Dedifferentiated amniotic fluid mesenchymal stem cell (primary cell): ENCODE results near the gene CCT7.
"Not testable (repeated sequence)": the region's sequence is repeated elsewhere in the genome, so short reads cannot be mapped to it uniquely, and the experiment has no call there.

Experiments used
- DNase-seq: peaks from one replicate; pipeline ENCODE4 v3.0.0-alpha.2; 2016; ENCODE audit errors: extremely low spot score

CCT7 gene

DNA sequence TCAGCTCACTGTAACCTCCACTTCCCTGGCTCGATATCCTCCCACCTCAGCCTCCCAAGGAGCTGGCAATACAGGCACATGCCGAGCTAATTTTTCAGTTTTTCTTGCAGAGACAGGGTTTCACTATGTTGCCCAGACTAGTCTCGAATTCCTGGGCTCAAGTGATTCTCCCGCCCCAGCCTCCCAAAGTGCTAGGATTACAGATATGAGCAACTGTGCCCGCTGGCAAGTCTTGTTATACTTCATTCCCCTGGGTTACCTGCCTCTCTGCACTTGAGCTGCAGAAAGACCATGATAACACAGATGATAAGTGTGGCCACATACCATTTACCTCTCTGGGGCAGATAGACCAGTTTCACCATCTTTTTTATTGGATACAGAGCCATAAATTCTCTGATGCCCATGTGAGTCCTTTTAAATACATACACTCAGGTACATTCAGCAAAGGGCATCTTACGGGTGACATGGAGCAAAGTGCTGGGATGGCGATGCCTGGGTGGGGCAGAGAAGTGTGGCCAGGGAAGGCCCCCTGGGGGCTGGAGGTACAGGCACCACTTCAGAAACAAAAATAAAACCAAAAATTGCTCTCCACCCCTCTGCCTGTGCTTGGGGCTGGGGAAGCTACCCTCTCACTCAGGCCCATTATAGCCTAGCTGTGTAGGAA, 20.4 kb downstream of the CCT7 start:
- DNase-seq = no peak

DNA sequence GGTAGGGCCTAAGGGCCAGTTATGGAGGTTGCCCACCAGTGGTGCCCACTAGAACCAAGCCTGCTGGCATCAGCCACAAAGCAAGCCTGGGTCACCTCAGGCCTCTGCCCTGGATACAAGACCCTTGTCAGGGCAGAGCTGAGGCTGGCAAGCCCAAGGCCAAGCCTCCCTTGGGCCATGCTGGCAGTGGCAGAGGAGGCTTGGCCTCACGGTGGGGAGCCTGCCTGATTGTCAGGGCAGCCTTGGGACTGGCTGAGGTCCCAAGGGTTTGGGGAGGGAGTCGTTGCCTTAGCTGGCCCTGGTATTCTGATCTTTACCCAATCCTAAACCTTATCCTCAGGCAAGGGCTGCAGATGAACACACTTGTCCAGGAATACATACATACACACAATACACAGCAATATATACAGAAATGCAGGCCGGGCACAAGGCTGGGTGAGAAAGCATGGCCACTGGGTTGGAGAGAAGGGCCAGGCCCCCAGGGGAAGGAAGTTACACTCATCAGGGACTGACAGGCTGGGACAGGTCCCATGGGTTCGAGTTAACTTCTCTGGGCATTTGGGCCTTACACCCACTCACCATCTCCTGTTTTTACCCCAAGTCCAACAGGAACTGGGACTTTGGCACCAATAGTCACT, 21.0 kb downstream of the CCT7 start:
- no peak for DNase-seq

DNA sequence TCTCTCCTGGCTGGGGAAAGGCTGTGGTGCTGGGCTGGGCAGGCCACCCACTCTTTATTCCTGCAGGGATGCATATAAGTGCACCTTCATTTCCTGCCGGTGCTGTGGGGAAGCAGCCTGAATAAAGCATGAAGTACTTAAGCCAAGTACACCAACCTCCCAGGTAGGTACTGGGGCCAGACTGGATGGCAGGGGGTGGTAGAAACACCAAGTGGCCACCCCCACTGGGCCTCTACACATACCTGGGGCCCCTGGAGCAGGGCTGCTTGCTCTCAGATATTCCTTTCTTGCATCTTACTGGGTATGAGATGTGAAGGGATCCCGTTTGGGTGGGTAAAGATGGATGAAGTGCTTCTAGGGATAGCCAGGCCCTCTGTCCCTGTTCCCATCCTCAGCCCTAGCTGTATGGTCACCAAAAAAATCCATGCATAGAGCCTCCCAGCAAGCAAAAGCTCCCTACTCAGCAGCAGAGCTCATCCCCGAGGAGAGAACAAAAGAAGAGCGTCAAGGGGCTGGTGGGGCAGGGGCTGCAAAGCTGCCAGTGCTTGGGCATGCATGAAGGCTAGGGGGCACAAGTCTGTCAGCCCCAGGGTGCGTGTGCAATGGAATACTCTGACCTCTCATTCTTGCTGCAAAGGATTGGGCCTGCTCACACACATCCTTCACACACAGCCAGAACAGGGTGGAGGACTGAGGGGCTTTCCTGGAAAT, 22.0 kb downstream of the CCT7 start:
- DNase-seq = no peak

DNA sequence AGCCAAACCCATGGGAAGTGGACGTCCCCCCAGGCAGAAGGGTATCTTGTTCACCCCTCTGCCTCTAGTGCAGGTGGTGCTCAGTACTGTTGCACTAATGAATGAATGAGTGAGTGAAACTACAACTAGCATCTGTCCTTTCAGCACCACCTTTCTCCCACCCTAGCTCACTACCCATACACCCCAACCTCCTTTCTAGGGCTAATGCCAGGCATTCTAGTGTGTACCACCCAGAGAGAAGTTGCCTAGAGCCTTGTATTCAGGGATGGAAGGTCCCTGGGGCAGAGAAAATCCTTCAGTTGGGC, 22.5 kb downstream of the CCT7 start:
- DNase-seq = no peak

DNA sequence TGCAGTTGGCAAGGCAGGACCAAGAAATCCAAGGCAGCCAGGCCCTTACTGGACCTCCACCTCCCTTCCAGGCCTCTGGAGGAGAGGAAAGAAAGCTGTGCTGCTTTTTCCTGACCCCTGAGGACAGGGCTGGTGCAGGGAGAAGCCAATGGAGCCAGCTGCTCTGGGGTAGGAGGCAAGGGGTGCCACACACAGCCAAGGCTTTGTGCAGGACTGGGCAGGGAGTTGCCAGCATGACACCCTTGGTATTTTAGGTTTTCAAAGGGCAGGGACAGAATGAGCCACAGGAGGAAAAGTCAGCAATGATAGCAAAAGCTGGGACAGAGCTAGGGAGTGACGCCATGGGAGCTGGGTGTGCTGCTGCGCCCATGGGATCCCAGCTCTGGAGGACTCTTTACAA, 22.9 kb downstream of the CCT7 start:
- no peak for DNase-seq

DNA sequence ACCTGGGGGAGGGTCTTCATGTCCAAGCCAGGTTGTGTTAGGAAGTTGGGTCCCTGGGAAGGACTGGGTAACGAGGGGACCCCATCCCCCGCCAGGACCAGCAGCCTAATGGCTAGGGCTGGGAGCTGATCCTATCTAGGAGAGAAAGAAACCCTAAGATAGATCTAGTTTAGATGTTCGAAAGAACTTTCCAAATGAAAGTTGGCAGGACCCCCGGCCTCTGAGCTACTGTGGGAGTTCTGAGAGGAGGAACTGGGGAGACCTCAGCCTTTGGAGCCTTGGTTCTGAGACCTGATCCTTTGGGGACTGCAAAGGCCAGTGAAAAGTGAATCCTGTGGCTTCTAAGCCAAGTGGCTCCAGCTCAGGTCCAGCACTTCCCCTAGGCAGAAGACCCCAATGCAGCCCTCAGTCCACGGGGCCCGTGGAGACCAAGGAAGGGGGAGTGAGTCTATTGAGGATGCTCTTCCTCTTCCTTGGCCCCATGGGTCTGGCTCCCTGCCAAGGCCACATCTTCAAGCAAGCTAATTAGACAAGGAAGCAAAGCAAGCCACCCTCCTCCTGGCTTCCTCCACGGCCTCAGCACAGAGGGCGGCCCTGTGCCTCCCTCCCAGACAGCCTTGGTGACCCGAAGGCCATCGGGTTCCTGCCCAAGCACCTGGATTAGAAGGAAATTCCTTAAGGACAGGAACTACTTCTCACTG, 23.5 kb downstream of the CCT7 start:
- no peak for DNase-seq

DNA sequence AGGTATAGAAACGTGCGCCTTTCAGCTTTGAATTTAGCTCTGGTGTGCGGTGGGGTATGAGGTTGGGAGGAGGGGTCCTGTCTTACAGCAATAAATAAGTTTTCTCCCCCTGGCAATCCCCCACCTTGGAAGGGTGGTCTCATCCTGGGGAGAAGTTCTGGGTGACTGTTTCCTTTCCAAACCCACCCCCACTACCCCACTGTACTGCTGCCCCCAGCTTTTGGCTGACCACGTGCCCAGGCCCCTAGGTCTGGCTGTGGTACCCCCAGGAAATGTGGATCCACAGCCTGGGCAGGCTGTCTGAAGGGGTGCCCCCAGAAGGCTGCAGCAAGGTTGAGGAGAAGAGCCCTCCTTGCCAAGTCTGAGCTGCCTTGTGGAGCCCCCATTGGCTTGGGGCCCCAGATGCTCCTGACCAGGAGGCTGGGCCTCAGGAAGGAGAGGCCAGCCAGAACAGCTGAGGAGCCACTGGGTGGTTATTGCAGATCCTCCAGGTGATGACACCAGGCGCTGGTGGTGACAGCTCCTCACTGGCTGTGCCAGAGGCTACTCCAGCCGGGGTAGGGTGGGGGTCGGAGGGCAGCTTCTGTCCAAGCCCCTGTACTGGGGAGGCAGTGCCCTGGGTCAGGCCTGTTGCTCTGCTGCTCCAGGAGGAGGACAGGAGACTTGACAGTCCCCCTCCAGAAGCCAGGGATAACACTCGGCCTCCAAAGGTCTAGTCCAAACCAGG, 24.2 kb downstream of the CCT7 start:
- DNase-seq = no peak

DNA sequence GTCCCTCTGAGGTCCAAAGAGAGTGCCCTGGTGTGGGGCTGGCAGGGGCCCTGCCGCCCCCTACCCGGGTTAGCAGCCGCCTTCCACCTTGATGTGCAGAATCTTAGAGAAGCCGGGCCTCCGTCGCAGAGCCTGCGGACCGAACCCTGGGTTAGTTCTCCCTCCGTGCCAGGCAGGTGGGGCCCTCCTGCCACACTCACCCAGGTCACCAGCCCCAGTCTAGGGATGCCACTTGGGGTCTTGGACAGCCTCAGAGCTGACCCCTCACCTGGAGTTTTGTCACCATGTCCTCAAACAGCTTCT, 24.8 kb downstream of the CCT7 start:
- no peak for DNase-seq

DNA sequence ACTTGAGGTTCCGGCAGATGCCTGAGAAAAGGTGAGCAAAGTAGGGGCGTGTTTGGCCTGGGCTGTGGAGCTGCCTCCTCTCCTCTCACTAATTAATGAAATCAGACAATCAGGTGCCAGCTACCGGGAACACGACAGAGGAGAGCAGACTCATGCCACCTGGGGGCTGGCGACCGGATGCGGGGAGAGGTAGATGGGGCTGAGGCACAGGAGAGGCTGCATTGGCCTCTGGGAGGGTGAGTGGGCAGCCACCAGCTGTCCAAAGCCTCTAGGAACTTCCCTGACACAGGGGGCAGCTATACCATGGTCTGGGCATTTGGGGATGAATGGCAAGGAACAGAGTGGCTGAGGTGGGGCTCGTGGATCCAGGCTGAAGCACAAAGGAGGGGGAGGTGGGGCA, 25.2 kb downstream of the CCT7 start:
- DNase-seq = no peak

DNA sequence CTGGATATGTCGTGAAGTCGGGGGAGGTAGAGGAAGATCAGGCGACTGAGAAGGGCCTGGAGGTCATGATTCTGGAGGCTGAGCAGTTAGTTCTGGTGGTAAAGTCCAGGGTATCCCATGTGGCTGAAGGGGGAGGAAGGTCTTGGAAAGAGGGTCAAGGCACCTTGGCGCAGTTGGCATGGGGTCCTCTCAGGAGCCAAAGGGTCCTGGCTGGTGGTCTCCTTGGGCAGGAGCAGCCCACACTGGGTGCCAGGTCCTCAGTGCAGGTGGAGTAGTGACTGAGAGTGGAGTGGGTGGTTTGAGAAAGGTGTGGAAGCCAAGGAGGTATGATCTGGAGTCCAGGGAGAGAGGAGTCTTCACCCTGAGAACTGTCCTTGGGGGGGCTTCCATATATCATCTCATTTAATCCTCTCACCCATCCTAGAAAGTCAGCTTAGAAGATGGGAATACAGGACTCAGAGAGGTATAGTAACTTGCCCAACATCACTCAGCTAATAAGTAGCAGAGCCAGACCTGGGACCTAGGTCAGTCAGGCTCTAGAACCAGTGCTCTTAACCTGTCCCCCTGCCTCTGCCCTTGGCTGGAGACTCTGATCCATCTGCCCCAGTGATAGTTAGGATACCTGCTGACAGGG, 25.7 kb downstream of the CCT7 start:
- no peak for DNase-seq

DNA sequence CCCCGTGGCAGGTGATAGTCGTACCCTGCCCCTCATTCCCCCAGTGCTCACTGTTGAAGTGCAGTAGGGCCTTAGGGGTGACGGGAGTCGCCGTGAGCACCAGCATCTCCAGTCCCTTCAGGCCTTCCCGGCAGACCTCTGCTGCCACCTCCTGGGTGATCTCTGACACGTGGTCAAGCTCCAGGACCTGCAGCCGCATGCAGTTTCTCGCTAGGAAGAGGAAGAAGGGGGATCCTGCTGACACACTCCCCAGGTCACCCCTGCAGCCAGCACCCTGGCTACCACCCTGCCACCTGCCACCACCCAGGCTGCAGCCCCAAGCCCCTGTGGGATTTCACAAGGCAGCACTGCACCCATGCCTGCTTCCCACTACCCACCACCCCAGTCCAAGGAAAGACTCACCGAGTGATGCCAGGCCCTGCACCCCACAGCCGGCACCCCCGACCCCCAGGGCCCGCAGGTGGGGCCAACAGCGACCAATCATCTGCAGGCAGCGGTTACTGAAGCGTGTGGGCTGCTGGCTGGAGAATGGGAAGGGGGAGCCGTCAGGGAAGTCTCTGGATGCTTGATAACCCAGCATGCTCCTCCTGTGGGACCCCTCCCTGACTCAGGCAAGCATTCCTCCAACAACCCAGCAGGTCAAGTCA, 26.4 kb downstream of the CCT7 start:
- no peak for DNase-seq

DNA sequence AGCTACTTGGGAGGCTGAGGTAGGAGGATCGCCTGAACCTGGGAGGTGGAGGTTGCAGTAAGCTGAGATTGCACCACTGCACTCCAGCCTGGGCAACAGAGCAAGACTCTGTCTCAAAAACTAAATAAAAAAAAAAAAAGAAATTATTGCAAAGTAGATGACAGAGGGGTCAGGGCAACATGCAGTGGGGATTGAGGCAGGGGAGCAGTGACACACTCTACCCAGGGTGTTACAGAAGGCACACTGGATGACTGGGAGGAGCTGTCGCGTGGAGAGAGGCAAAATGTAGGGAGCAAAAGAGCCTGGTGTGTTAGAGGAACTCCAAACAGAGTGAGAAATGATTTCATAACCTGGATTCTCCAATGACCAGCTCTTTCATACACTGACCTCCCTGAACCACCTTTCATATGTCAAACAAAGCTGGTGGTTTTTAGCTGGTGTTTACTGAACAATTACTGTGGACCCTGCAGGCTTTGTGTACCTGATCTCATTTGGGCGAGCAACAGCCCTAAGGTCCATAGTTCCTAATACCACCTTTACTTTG, 28.1 kb downstream of the CCT7 start:
- no peak for DNase-seq

DNA sequence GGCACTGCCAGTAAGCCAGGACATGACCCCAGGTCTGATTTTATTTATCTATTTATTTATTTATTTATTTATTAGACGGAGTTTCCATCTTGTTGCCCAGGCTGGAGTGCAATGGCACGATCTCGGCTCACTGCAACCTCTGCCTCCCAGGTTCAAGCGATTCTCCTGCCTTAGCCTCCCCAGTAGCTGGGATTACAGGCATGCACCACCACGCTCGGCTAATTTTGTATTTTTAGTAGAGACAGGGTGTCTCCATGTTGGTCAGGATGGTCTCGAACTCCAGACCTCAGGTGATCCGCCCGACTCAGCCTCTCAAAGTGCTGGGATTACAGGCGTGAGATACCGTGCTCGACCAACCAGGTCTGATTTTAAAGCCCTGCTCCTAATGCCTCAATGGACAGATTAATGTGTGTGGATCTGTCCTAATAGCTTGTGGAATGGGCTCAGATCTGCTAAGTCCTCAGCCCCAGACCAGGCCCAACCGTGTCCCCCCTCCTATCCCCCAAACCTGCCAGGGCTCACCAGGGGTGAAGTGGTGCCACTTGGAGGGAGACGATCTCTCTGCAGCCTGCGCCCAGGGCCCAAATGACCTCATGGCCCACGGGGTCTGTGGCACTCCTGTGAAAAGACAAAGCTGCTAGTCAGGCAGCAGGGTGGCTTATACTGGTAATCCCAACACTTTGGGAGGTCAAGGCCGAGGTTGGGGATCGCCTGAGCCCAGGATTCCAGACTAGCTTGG, 28.8 kb downstream of the CCT7 start:
- DNase-seq = not testable (repeated sequence)

DNA sequence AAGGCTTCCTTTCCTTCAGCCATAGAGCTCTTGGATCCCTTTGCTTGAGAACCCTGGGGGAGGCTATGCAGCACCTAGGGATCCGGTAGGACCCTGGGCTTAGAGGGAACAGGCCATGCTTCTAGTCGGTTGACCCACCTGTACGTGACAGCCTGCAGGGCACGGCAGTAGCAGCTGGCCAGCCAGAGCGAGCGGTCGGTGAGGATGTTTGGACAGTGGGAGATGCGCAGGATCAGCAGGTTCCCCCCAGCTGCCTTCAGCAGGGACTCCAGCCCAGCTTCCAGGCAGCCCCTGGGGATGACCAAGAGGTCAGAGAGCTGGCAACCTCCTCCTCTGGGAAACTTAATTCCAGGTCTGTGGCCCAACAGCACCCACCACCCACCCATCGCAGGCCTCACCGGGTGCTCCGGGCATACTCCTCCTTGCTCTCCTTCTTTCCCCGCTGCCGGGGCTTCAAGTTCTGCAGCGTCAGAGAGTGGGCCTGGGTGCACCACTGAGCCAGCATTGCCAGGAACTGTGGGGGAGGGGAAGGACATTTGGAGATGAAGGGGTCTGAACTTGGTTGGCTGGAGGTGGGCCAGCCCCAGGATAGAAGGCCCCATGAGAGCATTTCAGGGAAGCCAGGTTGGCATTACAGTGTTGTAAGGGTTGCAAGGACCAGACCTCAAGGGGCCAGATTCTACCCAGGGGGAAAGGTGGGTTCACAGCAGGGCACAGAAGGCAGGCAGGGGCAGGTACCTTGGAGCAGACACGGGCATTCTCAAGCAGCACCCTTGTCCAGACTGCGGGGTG, 29.6 kb downstream of the CCT7 start:
- DNase-seq = no peak

DNA sequence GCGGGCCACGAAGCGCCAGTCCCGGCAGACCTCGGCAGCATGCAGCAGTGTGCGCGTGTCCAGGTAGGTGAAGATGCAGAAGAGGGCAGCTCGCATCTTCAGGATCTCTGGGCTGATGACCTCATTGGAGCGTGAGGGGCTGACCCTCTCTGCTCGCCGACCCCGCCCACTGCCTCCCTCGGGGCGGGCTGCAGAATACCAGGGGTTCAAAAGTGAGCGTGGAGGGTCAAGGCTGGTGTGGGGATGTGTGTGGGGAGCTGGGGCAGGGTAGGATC, 30.2 kb downstream of the CCT7 start:
- DNase-seq = no peak

DNA sequence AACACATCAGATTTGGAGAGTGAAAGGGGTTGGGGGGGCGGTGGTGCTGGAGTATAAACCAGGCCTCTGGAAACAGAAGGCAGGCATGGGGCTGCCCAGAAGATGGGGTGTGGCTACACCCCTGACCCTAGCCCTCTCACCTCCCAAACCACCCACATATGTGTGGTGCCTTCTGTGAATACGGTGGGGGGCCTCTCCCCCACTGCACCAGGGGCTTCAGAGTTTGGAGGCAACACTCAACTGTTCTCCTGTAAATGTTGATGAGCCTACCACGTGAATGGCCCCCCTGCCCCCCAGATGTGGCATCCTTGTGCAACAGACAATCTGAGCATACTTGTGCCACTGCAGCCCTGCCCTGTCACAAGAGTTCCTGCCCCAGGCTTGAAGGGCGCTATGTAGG, 30.7 kb downstream of the CCT7 start:
- DNase-seq = no peak

DNA sequence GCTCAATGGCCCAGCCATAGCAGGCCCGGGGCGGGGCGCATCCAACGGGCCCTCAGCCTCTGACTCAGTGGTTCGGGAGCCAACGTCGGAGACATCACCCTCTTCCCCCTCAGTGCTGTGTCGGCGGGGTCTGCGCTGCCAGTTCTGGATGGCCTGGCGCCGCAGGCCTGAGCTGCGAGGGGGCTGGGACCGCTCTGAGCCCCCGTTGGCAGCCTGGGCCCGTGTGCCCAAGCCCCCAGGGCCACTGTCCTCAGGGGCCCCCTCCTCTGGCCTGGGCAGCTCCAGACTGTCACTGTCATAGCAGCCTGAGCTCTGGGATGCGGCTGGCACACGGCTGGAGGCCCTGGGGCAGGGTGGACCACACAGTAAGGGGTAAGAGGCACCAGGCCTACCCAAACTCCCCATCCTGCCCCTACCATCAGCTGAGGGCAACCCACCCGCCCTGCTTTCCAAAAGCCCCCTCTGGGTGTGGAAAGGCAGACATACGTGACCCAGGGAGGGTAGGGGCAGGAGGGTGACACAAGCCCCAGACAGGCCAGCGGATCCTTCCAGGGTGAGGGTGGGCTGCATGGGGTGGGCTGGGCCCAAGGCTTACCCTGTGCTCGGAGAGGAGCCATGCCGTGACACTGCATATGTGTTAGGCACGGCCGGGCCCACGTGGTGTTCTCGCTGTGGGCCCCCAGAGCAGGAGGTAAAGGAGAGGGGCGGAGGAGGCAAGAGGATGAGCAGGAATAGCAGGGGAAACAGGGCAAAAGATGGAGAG, 31.4 kb downstream of the CCT7 start:
- no peak for DNase-seq

DNA sequence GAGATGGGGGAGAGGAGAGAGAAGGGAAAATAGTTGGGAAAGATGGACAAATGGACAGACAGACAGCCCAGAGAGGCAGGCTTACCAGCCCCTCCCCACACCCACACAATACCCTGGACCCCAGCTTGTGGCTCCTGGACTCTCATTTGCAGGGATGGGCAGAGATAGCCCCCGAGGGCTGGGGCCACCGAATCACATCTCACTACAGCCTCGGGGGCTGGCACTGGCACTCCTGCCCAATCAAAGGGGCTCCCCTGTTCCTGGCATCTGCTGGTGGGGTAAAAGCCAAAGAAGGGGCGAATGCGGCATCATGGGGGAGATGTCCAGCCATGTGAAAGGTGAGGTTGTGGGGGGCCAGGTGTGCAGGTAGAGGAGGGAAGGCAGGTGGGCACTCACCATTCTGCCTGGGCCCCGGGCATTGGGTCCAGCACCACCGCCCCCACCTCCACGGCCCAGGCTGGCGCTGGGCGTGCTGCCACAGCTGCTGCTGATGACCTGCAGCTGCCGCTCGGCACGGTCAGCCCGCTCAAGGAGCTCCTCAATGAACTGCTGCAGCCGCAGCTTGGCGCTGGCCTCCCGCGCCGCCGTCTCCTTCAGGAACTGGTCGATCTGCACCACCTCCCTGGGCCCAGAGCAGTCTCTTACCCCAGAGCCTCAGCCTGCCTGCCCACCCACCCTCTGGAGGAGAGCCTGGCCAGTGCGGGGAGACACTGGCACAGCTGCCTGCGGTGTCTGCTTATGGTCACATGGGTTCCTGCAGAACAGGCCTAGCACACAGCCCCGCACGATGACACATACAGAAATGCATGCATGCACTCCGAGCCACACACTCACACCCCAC, 32.2 kb downstream of the CCT7 start:
- no peak for DNase-seq
